ENCODE results near the gene ZBED5.
"Not testable (repeated sequence)": the region's sequence is repeated elsewhere in the genome, so short reads cannot be mapped to it uniquely, and the experiment has no call there.

Gene ZBED5

DNA sequence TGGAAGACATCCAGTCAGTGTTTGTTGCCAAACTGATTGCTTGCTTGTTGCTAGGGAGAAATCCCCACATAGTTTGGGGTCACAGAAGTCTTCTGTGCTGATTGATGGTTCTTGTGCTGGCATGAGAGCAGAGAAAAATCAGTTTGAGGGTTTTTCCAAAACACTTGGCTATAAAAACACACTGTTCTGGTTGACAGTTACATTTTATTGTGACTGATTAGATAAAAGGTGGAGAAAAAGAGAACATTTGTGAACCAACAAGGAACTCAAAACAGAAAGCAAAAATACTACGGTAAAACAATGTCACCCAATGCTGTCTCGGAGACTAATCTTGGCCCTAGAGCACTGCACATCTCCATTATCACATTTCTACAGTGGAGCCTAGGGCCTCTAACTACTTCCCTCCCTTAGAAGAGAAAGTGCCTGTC is 34.7 kb downstream of the ZBED5 start:
- no peak for DNase-seq (ENCODE audit: low read depth)
- TF ChIP-seq, protein P1, sequence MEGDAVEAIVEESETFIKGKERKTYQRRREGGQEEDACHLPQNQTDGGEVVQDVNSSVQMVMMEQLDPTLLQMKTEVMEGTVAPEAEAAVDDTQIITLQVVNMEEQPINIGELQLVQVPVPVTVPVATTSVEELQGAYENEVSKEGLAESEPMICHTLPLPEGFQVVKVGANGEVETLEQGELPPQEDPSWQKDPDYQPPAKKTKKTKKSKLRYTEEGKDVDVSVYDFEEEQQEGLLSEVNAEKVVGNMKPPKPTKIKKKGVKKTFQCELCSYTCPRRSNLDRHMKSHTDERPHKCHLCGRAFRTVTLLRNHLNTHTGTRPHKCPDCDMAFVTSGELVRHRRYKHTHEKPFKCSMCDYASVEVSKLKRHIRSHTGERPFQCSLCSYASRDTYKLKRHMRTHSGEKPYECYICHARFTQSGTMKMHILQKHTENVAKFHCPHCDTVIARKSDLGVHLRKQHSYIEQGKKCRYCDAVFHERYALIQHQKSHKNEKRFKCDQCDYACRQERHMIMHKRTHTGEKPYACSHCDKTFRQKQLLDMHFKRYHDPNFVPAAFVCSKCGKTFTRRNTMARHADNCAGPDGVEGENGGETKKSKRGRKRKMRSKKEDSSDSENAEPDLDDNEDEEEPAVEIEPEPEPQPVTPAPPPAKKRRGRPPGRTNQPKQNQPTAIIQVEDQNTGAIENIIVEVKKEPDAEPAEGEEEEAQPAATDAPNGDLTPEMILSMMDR (IDR thresholded peaks at IDR 0.05; ENCODE audit: low read depth, low read length, missing control alignments), result no peak
- H3K4me3 ChIP-seq (ENCODE audit: low read depth, low read length), result no peak overlapping the region

DNA sequence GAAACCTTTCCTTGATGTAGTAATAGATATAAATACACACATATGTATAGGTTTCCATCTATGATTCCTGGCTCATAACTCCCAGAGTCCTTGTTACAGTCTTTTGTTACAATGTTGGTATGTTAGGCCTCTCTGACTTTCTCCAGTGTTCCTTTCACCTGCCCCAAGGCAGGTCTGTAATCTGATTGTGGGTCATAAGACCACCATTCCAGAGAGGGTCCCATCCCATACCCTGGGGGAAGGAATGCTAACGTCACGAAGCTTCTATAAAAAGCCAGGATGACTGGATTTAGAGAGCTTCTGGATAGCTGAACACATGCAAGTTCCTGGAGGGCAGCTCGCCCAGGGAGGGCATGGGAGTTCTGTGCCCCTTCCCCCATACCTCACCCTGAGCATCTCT is 35.4 kb downstream of the ZBED5 start:
- not testable (repeated sequence) for H3K4me3 ChIP-seq (ENCODE audit: low read depth, low read length); DNase-seq (ENCODE audit: low read depth)

DNA sequence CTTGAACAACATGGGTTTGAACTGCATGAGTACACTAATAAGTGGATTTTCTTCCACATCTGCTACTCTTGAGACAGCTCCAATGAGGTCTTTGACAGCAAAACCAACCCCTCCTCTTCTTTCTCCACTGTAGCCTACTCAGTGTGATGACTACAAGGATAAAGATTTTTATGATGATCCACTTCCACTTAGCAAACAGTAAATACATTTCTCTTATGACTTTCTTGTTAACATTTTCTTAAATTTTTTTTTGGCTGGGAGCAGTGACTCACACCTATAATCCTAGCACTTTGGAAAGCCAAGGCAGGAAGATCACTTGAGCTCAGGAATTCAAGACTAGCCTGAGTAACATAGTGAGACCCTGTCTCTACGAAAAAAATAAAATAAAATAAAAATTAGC is 39.3 kb downstream of the ZBED5 start:
- no peak overlapping the region for H3K4me3 ChIP-seq (ENCODE audit: low read depth, low read length)
- DNase-seq (ENCODE audit: low read depth), result no peak
- TF ChIP-seq, protein P1 (IDR thresholded peaks at IDR 0.05; ENCODE audit: low read depth, low read length, missing control alignments), result no peak

DNA sequence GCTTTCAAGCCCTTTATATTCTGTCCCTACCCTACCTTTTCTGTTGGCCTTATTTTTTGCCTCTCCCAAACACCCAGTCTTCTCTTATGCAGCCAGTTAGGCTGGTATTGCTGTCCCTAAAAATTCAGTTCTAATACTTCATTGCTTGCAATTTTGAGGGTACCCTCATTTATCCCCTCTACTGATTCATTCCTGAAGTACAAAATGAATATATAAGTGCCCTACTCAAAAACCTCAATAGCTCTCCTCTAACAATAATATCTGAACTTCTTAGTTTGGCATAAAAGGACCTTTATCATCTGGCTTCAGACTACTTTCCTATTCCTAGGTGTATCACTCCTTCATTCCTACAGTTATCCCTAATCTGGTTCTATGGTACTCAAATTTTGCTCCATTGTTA is 43.9 kb downstream of the ZBED5 start:
- no peak overlapping the region for H3K4me3 ChIP-seq (ENCODE audit: low read depth, low read length)
- no peak for DNase-seq (ENCODE audit: low read depth)
- TF ChIP-seq, protein P1 (IDR thresholded peaks at IDR 0.05; ENCODE audit: low read depth, low read length, missing control alignments), result no peak

DNA sequence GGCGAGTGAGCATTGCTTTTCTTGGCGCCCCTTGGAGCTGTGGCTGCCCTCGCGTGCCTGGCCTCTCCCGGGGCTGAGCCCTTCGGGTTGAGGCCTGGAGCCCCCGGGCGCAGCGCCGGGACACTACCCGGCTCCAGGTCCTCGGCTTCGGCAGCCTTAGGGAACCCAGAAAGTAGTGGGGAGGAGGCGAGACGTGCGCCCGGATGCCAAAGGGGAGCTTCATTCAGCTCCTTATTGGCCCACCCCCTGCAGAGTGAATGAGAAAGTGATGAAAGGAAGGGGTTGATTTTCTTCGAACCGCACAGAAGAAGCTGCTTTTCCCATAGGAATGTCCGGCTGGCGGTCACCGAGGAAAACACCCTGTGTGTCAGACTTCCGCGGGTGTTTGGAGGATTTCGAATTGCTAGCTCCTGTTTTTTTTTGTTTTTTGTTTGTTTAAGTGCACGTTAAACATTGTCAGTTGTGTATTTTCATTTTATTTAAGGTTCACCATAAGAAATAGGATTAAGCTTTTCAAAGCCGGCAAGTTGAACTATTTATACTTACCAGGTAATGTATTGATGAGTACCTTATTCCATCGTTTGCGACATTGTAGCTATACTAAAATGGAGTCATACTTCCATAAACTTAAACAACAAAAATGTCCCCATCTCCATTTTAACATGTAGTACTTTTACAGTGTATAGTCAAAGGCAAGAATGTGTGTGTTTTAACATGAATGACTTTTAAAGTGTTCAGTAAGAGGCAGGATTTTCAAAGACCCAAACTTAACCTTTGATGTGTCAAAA is 48.3 kb downstream of the ZBED5 start:
- TF ChIP-seq, protein P1 (IDR thresholded peaks at IDR 0.05; ENCODE audit: low read depth, low read length, missing control alignments), result no peak
- peak overlapping the region; percentile 99 for H3K4me3 ChIP-seq (ENCODE audit: low read depth, low read length)
- DNase-seq (ENCODE audit: low read depth), result no peak

DNA sequence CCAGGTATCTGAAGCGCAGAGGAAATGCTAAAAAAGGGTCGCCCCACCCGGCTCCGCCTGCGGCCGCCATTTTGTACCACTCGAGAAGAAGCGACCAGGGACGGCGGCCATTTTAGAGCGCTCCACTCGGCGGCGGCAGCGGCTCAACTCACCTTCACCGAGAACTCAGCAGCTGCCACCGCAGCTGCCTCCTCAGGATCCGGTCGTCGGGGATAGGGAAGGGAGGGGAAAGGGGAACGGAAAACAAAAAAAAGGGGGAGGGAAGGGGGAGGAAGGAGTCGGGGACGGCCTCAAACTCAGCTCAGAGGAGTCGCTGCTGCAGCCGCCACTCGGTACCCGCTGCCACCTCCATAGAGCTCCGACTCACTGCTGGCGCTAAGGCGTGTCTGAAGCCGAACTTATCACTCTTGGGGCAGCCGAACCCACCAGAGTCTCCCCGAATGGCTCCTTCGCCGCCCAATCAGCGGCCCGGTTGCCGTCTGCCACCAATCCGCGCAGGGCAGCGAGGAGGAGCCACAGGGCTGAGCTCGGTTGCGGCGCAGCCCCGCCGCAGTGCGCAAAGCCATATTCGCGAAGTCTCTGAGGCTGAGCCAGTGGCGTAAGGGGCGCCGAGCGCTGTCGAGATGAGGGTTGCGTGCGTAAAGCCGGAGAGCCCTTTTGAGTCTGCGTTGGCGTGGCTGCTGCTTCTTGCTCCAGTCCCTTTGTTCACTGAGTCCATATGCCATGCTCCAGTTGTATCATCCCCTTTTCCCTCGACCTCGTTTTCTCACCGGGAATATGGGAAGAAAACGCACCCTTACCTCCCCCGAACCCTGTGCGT is 49.1 kb downstream of the ZBED5 start, which contains the start of gene EIF4G2:
TSS of gene EIF4G2 (minus strand) at position 374 of the 820 bp plus-strand sequence.
- TF ChIP-seq, protein P1 (IDR thresholded peaks at IDR 0.05; ENCODE audit: low read depth, low read length, missing control alignments), result no peak
- H3K4me3 ChIP-seq (ENCODE audit: low read depth, low read length), result peak within 1 kb of the TSS; percentile 99
- peak; percentile 94 for DNase-seq (ENCODE audit: low read depth)

DNA sequence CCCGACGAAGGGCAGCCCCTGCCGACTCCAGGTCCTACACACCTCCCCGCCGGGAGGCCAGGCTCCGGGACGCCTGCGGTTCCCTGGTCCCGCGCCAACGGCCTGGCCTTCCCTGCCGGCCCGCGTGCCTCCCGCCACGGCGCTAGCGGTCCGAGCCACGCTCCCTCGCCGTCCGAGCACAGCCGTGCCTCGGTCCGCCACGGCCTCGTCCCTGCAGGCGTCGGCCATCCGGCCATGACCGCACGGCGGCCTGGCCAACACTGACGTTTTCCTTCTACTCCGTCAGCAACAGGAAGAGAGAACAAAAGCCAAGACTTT is 49.7 kb downstream of the ZBED5 start:
- no peak for DNase-seq (ENCODE audit: low read depth)
- TF ChIP-seq, protein P1 (IDR thresholded peaks at IDR 0.05; ENCODE audit: low read depth, low read length, missing control alignments), result no peak
- peak overlapping the region; percentile 99 for H3K4me3 ChIP-seq (ENCODE audit: low read depth, low read length)
